Stimulated activated CD4-positive, alpha-beta T cell treated with anti-CD3 and anti-CD28 coated beads, Interleukin-4, amount 100 ng/mL, for 24 hours (primary cell): ENCODE measurements around the gene MEGF10.
"Not testable (repeated sequence)": the region's sequence is repeated elsewhere in the genome, so short reads cannot be mapped to it uniquely, and the experiment has no call there.

Experiments
- DNase-seq: peaks from one replicate; pipeline ENCODE4 v3.0.0-alpha.2; 2020

The MEGF10 gene

GRCh38 chr5:127298656-127299055, 8.1 kb downstream of the MEGF10 start:
- DNase-seq = no peak

GRCh38 chr5:127299678-127300077, 9.1 kb downstream of the MEGF10 start:
- no peak for DNase-seq

GRCh38 chr5:127302509-127302908, 11.9 kb downstream of the MEGF10 start:
- no peak for DNase-seq

GRCh38 chr5:127303404-127303803, 12.8 kb downstream of the MEGF10 start:
- no peak for DNase-seq

- DNase-seq = no peak
Measured at GRCh38 chr5:127305493-127305892, 14.9 kb downstream of the MEGF10 start.

- DNase-seq = no peak
Measured at GRCh38 chr5:127306036-127306435, 15.4 kb downstream of the MEGF10 start.

GRCh38 chr5:127306647-127307046, 16.1 kb downstream of the MEGF10 start:
- DNase-seq = no peak

- no peak for DNase-seq
Measured at GRCh38 chr5:127307868-127308267, 17.3 kb downstream of the MEGF10 start.

GRCh38 chr5:127308325-127308724, 17.7 kb downstream of the MEGF10 start:
- DNase-seq = not testable (repeated sequence)

GRCh38 chr5:127308945-127309344, 18.3 kb downstream of the MEGF10 start:
- DNase-seq = no peak

GRCh38 chr5:127311349-127311748, 20.8 kb downstream of the MEGF10 start:
- no peak for DNase-seq

GRCh38 chr5:127311781-127312525, 21.4 kb downstream of the MEGF10 start:
- no peak for DNase-seq

- DNase-seq = no peak
Measured at GRCh38 chr5:127313379-127313778, 22.8 kb downstream of the MEGF10 start.

- DNase-seq = peak; percentile 71
Measured at GRCh38 chr5:127313847-127314473, 23.4 kb downstream of the MEGF10 start.

- no peak for DNase-seq
Measured at GRCh38 chr5:127316011-127316410, 25.4 kb downstream of the MEGF10 start.

- DNase-seq = not testable (repeated sequence)
Measured at GRCh38 chr5:127317385-127317784, 26.8 kb downstream of the MEGF10 start.

- DNase-seq = no peak
Measured at GRCh38 chr5:127320032-127320965, 29.7 kb downstream of the MEGF10 start.

GRCh38 chr5:127321465-127321864, 30.9 kb downstream of the MEGF10 start:
- no peak for DNase-seq

GRCh38 chr5:127322403-127322802, 31.8 kb downstream of the MEGF10 start:
- DNase-seq = no peak

- no peak for DNase-seq
Measured at GRCh38 chr5:127324756-127325155, 34.2 kb downstream of the MEGF10 start.

- no peak for DNase-seq
Measured at GRCh38 chr5:127326431-127326830, 35.8 kb downstream of the MEGF10 start.

- DNase-seq = no peak
Measured at GRCh38 chr5:127326976-127327755, 36.6 kb downstream of the MEGF10 start.

- no peak for DNase-seq
Measured at GRCh38 chr5:127330116-127330515, 39.5 kb downstream of the MEGF10 start.
